Measurements from ENCODE around the gene KCNAB2.

DNA sequence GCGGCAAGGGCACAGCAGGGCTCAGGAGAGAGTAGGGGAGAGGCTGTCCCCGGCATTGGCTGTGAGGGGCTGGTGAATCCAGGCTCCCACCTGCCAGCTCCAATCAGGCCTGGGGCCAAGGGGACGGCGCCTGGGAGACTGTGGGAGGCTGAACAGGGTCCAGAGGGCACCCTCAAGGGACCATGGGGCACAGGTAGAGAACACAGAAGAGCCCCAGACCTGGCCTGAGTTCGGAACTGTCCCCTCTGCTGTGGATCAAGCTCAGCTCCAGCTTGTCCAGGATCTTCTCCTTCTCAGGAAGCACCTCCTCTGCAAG is 67.0 kb downstream of the KCNAB2 start:
- TF ChIP-seq EZH2 (IDR thresholded peaks at IDR 0.05; ENCODE audit: insufficient read depth, poor library complexity, severe bottlenecking) (no peak), EZH2phosphoT487 (IDR thresholded peaks at IDR 0.05; ENCODE audit: insufficient read depth, low read depth) (no peak)

Data from GM23248 (cell line).